Measurements from ENCODE around the gene PRC1. TPM values are rescaled to one million over a fixed set of nuclear protein-coding genes. Genes with fewer than 3 reads are reported as not detected.

PRC1 gene
- total RNA-seq, 4 donors from 2014 or later, result 3.6 to 12.9 (median 7.2) TPM

DNA sequence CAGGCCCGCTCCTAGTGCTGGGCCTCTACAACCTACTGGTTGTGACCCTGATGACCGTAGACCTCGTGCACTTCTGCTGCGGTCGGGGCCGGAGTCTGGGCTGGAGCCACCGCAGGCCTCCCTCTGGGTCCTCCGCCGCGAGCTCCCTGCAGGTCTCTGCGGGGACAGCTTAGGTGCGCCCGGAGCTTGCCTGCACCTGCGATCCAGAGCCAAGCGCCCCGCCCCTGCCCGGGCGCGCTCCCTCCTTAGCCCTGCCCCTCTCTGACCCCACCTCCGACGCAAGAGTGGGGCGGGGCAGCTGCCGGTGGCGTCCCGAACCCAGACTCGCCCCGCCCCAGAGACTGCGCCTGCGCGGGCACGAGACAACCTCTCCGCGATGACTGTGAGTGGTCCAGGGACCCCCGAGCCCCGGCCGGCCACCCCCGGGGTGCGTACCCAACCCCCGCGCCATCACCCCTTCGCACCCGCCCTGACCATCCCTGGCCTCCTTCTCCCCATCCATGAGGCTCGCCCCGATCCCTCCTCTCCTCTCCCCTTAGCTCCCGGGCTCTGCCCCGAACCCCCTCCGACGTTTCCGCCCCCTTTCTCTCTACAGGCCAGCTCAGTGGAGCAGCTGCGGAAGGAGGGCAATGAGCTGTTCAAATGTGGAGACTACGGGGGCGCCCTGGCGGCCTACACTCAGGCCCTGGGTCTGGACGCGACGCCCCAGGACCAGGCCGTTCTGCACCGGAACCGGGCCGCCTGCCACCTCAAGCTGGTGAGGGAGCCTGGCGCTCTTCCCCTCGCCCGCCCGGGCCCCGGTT lies 59.2 kb downstream of the PRC1 start, which contains the start of gene UNC45A:
Gene UNC45A, plus strand, starts transcription at position 337 of the 803 bp plus-strand sequence. Its CDS starts 40 bp downstream, at position 377.
- peak; percentile 95 to 96 for DNase-seq
- Histone ChIP-seq H3K4me3 (replicated peaks in 1 of 3) (peak within 1 kb of the TSS; percentile 63 to 77 (median 76)), H3K36me3 (peaks cover 9 to 11% of the 10 kb centered on the region in 2 donors), H3K27ac (peak within 1 kb of the TSS; percentile 46 to 78 (median 69)), H3K9me3 (no peaks in the 10 kb centered on the region), H3K4me1 (peaks cover 23 to 45% of the 10 kb centered on the region in 2 donors), H3K27me3 (no peaks in the 10 kb centered on the region)
- WGBS, 2 donors, result 0 to 4% methylated on average over 5 to 9 of the region's 65 CpGs
- TF ChIP-seq POLR2A (IDR thresholded peaks at IDR 0.05), result peak in 1 of 2 donors; percentile 94
- TF ChIP-seq, protein P1, sequence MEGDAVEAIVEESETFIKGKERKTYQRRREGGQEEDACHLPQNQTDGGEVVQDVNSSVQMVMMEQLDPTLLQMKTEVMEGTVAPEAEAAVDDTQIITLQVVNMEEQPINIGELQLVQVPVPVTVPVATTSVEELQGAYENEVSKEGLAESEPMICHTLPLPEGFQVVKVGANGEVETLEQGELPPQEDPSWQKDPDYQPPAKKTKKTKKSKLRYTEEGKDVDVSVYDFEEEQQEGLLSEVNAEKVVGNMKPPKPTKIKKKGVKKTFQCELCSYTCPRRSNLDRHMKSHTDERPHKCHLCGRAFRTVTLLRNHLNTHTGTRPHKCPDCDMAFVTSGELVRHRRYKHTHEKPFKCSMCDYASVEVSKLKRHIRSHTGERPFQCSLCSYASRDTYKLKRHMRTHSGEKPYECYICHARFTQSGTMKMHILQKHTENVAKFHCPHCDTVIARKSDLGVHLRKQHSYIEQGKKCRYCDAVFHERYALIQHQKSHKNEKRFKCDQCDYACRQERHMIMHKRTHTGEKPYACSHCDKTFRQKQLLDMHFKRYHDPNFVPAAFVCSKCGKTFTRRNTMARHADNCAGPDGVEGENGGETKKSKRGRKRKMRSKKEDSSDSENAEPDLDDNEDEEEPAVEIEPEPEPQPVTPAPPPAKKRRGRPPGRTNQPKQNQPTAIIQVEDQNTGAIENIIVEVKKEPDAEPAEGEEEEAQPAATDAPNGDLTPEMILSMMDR (IDR thresholded peaks at IDR 0.05), result peak in 1 of 6 experiments; percentile 5
- intact Hi-C loops (cut with DNase I), result no loop called here

GRCh38 chr15:90934256-90934948 lies 59.9 kb downstream of the PRC1 start:
- Histone ChIP-seq H3K36me3 (peaks cover 2 to 4% of the 10 kb centered on the region in 2 donors), H3K27ac (peak overlapping the region in 2 of 3 donors; percentile 69 to 78), H3K4me3 (replicated peaks in 1 of 3) (peak overlapping the region in 2 of 3 donors; percentile 63 to 76), H3K27me3 (no peaks in the 10 kb centered on the region), H3K9me3 (no peaks in the 10 kb centered on the region), H3K4me1 (peaks cover 23 to 45% of the 10 kb centered on the region in 2 donors)
- WGBS, 2 donors, result 0 to 3% methylated on average over 11 to 19 of the region's 19 CpGs
- intact Hi-C loops (cut with DNase I), result no loop called here
- DNase-seq, result peak; percentile 90 to 91
- TF ChIP-seq, protein P1 (IDR thresholded peaks at IDR 0.05), result peak; percentile 63 to 91 (median 76)
- no peak for TF ChIP-seq POLR2A (IDR thresholded peaks at IDR 0.05)

- TF ChIP-seq POLR2A (IDR thresholded peaks at IDR 0.05), result no peak
- TF ChIP-seq, protein P1 (IDR thresholded peaks at IDR 0.05), result no peak
- intact Hi-C loops (cut with DNase I), result no loop called here
- Histone ChIP-seq H3K27ac (no peak overlapping the region), H3K27me3 (no peaks in the 10 kb centered on the region), H3K36me3 (peaks cover 0 to 1% of the 10 kb centered on the region in 2 donors), H3K4me3 (replicated peaks in 1 of 3) (no peak overlapping the region), H3K9me3 (no peaks in the 10 kb centered on the region), H3K4me1 (peaks cover 23 to 45% of the 10 kb centered on the region in 2 donors)
- whole genome bisulfite sequencing, 2 donors, result 64 to 67% methylated on average over 1 of the region's 1 CpG
- no peak for DNase-seq
Measured at GRCh38 chr15:90933301-90933700, 61.0 kb downstream of the PRC1 start.

- WGBS, 2 donors, result 19 to 34% methylated on average over 4 to 5 of the region's 5 CpGs
- no peaks in the 10 kb centered on the region for H3K27me3 ChIP-seq
- H3K36me3 ChIP-seq, result no peaks in the 10 kb centered on the region
- no peak for DNase-seq
- no peak for TF ChIP-seq POLR2A (IDR thresholded peaks at IDR 0.05)
- TF ChIP-seq, protein P1 (IDR thresholded peaks at IDR 0.05), result no peak
- peak overlapping the region; percentile 68 to 97 (median 86) for H3K27ac ChIP-seq
- H3K9me3 ChIP-seq, result no peaks in the 10 kb centered on the region
- peaks cover 23 to 45% of the 10 kb centered on the region in 2 donors for H3K4me1 ChIP-seq
- peak overlapping the region in 1 of 3 donors; percentile 85 for H3K4me3 ChIP-seq (replicated peaks in 1 of 3)
- intact Hi-C loops (cut with DNase I), result no loop called here
Measured at GRCh38 chr15:90932660-90932991, 61.7 kb downstream of the PRC1 start.
